Adrenal gland (tissue), 5 donors: ENCODE results near the gene CTNND2.
"Not testable (repeated sequence)": the region's sequence is repeated elsewhere in the genome, so short reads cannot be mapped to it uniquely, and the experiment has no call there.

Experiments used
- POLR2A ChIP-seq, 2 donors: fragments of 450-650 bp; IDR thresholded peaks; one replicate each; pipeline ENCODE4 v1.6.1; 2017; ENCODE audit warnings: antibody characterized with exemption in 2 of 2, mild to moderate bottlenecking in 2 of 2, moderate library complexity in 1 of 2
- TF ChIP-seq, protein P1 (sequence below), 6 experiments: fragments of 450-650 bp in 4 of 6; fragments of 200-600 bp in 2 of 6; sonication (generic) in 1 of 6; IDR thresholded peaks; 1 replicate in 5 of 6; 2 replicates in 1 of 6; pipeline versions ENCODE4 v1.5.1 to v1.8.0; 2016 to 2021; ENCODE audit warnings: antibody characterized with exemption in 6 of 6, mild to moderate bottlenecking in 2 of 6, moderate library complexity in 1 of 6
- donor health status: DM: no; HTN: no; CAD: no.

DNA sequence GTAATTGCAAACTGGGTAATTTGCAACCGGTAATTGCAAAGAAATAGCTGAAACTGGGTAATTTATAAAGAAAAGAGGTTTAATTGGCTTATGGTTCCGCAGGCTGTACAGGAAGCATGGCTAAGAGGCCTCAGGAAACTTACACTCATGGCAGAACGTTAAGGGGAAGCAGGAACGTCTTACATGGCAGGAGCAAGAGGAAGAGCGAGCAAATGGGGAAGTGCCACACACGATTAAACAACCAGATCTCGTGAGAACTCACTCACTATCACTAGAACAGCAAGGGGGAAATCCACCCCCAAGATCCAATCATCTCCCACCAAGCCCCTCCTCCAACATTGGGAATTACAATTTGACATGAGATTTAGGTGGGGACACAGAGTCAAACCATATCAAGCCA is 590.6 kb downstream of the CTNND2 start:
- TF ChIP-seq, protein P1, sequence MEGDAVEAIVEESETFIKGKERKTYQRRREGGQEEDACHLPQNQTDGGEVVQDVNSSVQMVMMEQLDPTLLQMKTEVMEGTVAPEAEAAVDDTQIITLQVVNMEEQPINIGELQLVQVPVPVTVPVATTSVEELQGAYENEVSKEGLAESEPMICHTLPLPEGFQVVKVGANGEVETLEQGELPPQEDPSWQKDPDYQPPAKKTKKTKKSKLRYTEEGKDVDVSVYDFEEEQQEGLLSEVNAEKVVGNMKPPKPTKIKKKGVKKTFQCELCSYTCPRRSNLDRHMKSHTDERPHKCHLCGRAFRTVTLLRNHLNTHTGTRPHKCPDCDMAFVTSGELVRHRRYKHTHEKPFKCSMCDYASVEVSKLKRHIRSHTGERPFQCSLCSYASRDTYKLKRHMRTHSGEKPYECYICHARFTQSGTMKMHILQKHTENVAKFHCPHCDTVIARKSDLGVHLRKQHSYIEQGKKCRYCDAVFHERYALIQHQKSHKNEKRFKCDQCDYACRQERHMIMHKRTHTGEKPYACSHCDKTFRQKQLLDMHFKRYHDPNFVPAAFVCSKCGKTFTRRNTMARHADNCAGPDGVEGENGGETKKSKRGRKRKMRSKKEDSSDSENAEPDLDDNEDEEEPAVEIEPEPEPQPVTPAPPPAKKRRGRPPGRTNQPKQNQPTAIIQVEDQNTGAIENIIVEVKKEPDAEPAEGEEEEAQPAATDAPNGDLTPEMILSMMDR (IDR thresholded peaks at IDR 0.05), result not testable (repeated sequence)
- TF ChIP-seq POLR2A (IDR thresholded peaks at IDR 0.05), result not testable (repeated sequence)
